ENCODE results near the gene SLC25A52. TPM values are rescaled to one million over a fixed set of nuclear protein-coding genes. Genes with fewer than 3 reads are reported as not detected.

The SLC25A52 gene
- total and polyA plus RNA-seq, 2 experiments from 2014 or later, result not detected

DNA sequence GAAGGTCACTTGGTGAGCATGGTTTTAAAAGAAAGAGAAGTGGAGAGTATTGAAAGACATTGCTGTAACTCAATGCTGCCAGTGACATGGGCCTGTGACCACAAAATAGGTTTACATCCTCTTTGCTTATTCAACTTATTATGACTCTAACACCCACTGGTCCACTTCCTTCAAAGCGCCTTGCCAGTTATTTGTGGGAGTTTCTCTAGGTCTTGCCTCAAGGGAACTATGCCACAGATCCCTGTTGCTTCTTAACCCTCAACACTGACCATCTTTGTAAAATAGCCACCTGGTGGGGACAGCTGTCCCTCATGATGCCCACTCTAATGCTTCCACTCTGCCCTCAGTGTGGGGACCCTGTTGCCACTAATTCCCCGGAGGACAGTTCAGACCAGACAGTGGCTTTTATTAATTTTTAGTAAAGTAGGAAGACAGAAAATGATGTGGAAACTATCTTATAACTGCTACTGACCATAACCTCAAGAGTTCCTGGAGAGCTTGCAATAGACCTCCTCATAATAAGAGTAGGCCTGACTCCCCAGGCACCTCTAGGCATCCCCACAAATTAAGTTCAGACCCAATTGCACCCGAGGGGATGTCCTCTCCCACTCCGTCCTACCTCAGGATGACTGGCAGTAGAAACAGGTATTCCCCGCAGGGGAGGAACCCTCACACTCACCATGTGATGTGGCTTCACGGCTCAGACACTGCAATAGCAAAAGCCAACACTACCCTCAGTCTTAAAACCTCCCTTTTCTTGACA lies 31.3 kb upstream of the SLC25A52 start:
- no peak overlapping the region for H3K4me3 ChIP-seq
- DNase-seq (ENCODE audit: low spot score), result no peak
- TF ChIP-seq EZH2 (IDR thresholded peaks at IDR 0.05; ENCODE audit: borderline replicate concordance) (no peak), EZH2phosphoT487 (IDR thresholded peaks at IDR 0.05; ENCODE audit: low read depth, severe bottlenecking, unreplicated experiment) (no peak)
- TF ChIP-seq, protein P1, sequence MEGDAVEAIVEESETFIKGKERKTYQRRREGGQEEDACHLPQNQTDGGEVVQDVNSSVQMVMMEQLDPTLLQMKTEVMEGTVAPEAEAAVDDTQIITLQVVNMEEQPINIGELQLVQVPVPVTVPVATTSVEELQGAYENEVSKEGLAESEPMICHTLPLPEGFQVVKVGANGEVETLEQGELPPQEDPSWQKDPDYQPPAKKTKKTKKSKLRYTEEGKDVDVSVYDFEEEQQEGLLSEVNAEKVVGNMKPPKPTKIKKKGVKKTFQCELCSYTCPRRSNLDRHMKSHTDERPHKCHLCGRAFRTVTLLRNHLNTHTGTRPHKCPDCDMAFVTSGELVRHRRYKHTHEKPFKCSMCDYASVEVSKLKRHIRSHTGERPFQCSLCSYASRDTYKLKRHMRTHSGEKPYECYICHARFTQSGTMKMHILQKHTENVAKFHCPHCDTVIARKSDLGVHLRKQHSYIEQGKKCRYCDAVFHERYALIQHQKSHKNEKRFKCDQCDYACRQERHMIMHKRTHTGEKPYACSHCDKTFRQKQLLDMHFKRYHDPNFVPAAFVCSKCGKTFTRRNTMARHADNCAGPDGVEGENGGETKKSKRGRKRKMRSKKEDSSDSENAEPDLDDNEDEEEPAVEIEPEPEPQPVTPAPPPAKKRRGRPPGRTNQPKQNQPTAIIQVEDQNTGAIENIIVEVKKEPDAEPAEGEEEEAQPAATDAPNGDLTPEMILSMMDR (IDR thresholded peaks at IDR 0.05; ENCODE audit: poor library complexity), result no peak

DNA sequence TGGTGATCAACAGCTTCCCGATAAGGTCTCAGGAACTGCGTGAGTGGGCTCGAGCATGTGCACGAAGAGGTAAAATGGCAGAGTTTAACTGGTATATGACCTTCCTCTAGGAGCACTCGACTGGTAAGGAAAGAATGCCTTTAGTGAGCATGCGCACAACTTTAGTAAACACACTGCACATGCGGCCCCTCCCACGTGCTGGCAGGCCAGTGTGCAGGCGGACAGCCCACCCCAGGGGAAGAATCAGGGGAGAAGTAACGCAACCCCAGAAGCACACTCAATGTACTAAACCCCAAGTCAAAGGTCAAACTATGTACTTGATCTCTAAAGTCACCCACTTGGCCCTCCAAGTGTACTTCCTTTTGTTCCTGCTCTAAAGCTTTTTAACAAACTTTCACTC lies 28.7 kb upstream of the SLC25A52 start:
- Histone ChIP-seq H4K20me1 (ENCODE audit: insufficient read depth, poor library complexity, severe bottlenecking) (no peaks in the 10 kb centered on the region), H3K9me3 (ENCODE audit: low read depth) (no peaks in the 10 kb centered on the region), H3K4me1 (ENCODE audit: insufficient read depth) (peaks cover 8% of the 10 kb centered on the region), H3K9me2 (replicated peaks; ENCODE audit: insufficient read depth) (no peaks in the 10 kb centered on the region), H3K36me3 (replicated peaks; ENCODE audit: insufficient read depth, low read depth) (no peaks in the 10 kb centered on the region), H2AFZ (no peak overlapping the region), H3K4me3 (no peak overlapping the region), H3K27me3 (no peaks in the 10 kb centered on the region), H3K79me2 (no peaks in the 10 kb centered on the region), H3K4me2 (no peak overlapping the region), H3K27ac (no peak overlapping the region)
- 88% methylated on average over 10 of the region's 10 CpGs for WGBS (ENCODE audit: low lambda C conversion rate, missing lambda C conversion rate)
- TF ChIP-seq EZH2 (IDR thresholded peaks at IDR 0.05; ENCODE audit: borderline replicate concordance) (no peak), EZH2phosphoT487 (IDR thresholded peaks at IDR 0.05; ENCODE audit: low read depth, severe bottlenecking, unreplicated experiment) (no peak)
- TF ChIP-seq, protein P1 (IDR thresholded peaks at IDR 0.05; ENCODE audit: poor library complexity), result no peak
- no peak for DNase-seq (ENCODE audit: low spot score)

More for the DNA sequence above, 31.3 kb upstream of the SLC25A52 start:
- Histone ChIP-seq H3K27ac (no peak overlapping the region), H3K9me2 (replicated peaks; ENCODE audit: insufficient read depth) (no peaks in the 10 kb centered on the region), H2AFZ (no peak overlapping the region), H3K79me2 (no peaks in the 10 kb centered on the region), H4K20me1 (ENCODE audit: insufficient read depth, poor library complexity, severe bottlenecking) (no peaks in the 10 kb centered on the region), H3K9me3 (ENCODE audit: low read depth) (no peaks in the 10 kb centered on the region), H3K4me2 (no peak overlapping the region), H3K36me3 (replicated peaks; ENCODE audit: insufficient read depth, low read depth) (no peaks in the 10 kb centered on the region), H3K4me1 (ENCODE audit: insufficient read depth) (peaks cover 8% of the 10 kb centered on the region), H3K27me3 (no peaks in the 10 kb centered on the region)
- WGBS (ENCODE audit: low lambda C conversion rate, missing lambda C conversion rate), result 84% methylated on average over 6 of the region's 6 CpGs

DNA sequence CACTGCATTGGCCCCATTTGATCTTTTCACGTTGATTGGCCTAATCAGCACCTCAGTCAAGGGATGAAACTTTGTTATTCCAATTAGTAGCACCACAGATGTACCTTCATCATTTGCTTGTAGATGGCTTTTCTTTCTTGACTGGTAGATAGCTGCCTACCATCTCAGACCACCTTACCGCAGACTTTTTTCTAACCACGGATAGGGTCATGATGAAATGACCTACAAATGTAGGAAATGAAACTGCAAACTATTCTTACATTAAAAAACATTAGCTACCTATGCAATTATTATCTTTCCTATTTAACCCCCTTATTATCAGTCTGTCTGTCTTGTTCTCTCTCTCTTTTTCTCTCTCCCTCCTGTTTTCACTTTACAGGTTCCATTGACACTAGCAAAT lies 22.4 kb upstream of the SLC25A52 start:
- Histone ChIP-seq H3K9me2 (replicated peaks; ENCODE audit: insufficient read depth) (no peaks in the 10 kb centered on the region), H3K27ac (no peak overlapping the region), H3K9me3 (ENCODE audit: low read depth) (peaks cover 5% of the 10 kb centered on the region), H3K4me1 (ENCODE audit: insufficient read depth) (peaks cover 8% of the 10 kb centered on the region), H2AFZ (no peak overlapping the region), H3K79me2 (no peaks in the 10 kb centered on the region), H4K20me1 (ENCODE audit: insufficient read depth, poor library complexity, severe bottlenecking) (no peaks in the 10 kb centered on the region), H3K27me3 (no peaks in the 10 kb centered on the region), H3K36me3 (replicated peaks; ENCODE audit: insufficient read depth, low read depth) (no peaks in the 10 kb centered on the region), H3K4me3 (no peak overlapping the region), H3K4me2 (no peak overlapping the region)
- no peak for DNase-seq (ENCODE audit: low spot score)
- WGBS (ENCODE audit: low lambda C conversion rate, missing lambda C conversion rate), result 84% methylated on average over 3 of the region's 3 CpGs
- TF ChIP-seq EZH2phosphoT487 (IDR thresholded peaks at IDR 0.05; ENCODE audit: low read depth, severe bottlenecking, unreplicated experiment) (no peak), EZH2 (IDR thresholded peaks at IDR 0.05; ENCODE audit: borderline replicate concordance) (no peak)
- TF ChIP-seq, protein P1 (IDR thresholded peaks at IDR 0.05; ENCODE audit: poor library complexity), result no peak

Measured in hepatocyte (in vitro differentiated cells).